ENCODE data around the gene HOOK2. TPM values are rescaled to one million over a fixed set of nuclear protein-coding genes. Genes with fewer than 3 reads are reported as not detected.

HOOK2 gene
- total and polyA plus RNA-seq, 9 of the 15 experiments (the other 6 are each of a cell fraction or from before 2014, with no cell fraction given) = 1.3 to 17.2 (median 9.9) TPM

DNA sequence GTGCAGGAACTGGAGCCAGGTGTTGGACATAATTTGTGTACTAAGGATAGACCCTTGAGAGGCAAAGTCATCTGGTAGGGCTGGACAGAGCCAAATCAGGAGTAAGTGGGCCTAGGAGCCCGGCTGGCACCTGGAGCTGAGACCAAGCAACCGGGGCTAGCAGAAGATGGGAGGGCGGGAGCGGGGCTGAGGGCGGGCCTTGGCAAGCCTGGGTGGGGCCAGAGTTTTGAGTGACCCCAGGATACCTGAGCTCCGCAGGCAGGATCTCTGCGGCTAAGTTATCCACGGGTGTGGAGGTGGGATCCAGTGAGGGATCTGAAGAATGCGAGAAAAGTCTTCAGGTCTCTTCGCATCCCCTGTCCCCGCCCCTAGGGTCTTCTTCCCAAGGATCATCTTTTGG lies 8.2 kb downstream of the HOOK2 start:
- no peaks in the 10 kb centered on the region for H3K9me1 ChIP-seq (ENCODE audit: control insufficient read depth, insufficient read depth, low read length)
- no peaks in the 10 kb centered on the region for H3K9me3 ChIP-seq (replicated peaks; ENCODE audit: control insufficient read depth, insufficient read depth, low read depth, low read length)
- intact Hi-C loops (cut with micrococcal nuclease) = no loop called here
- FAIRE-seq (no peak), ATAC-seq (no peak), DNase-seq (ENCODE audit: extremely low read depth in 1 of 4, low spot score in 3 of 4) (no peak)
- no peaks in the 10 kb centered on the region for H3K27me3 ChIP-seq (ENCODE audit: control insufficient read depth in 2 of 2, insufficient read depth in 2 of 2, low read length in 2 of 2)
- no peaks in the 10 kb centered on the region for H3K79me2 ChIP-seq (ENCODE audit: control insufficient read depth, insufficient read depth, low read length)
- H2AFZ ChIP-seq (ENCODE audit: low read depth, low read length) = no peak overlapping the region
- H3K4me1 ChIP-seq (replicated peaks in 1 of 2; ENCODE audit: control insufficient read depth in 2 of 2, insufficient read depth in 2 of 2, low read length in 2 of 2) = peaks cover 0 to 31% of the 10 kb centered on the region in 2 experiments; a peak in 2 of 5 replicates
- CTCF ChIA-PET (ENCODE audit: low intra/inter-chr PET ratio) = no interaction called here
- BruUV-seq (replicated peaks) = no TSS peak
- H4K20me1 ChIP-seq (replicated peaks; ENCODE audit: control insufficient read depth, insufficient read depth, low read length) = no peaks in the 10 kb centered on the region
- H3K27ac ChIP-seq (ENCODE audit: extremely low read depth, low read depth, low read length) = no peak overlapping the region
- H3K9ac ChIP-seq (ENCODE audit: insufficient read depth in 1 of 2, low read depth in 2 of 2, low read length in 2 of 2) = no peak overlapping the region; a peak in 1 of 4 replicates
- in situ Hi-C loops (cut with MboI) = loop anchor here (5.0 kb wide), 1 partner anchor 80 kb away; no protein-coding TSS in a partner anchor
- peaks cover 6% of the 10 kb centered on the region; the same call in 1 of the 3 replicates for H3K36me3 ChIP-seq (ENCODE audit: control insufficient read depth, insufficient read depth, low read length)
- H3K4me3 ChIP-seq = no peak overlapping the region
- WGBS (ENCODE audit: insufficient coverage, low coverage, missing lambda C conversion rate) = 77% methylated on average over 7 of the region's 11 CpGs
- H3K4me2 ChIP-seq (ENCODE audit: insufficient read depth, low read length) = no peak overlapping the region
- POLR2A ChIA-PET = interaction anchor here (0.5 to 3.9 kb wide), 6 partner anchors 10 to 70 kb away, joined by 3 to 27 read pairs (median 4); partner anchors contain the start of genes JUNB, RNASEH2A and TNPO2
- no peak for TF ChIP-seq TCFL5 (CRISPR knock-in tag; conservative IDR thresholded peaks at IDR 0.05)
- TF ChIP-seq, protein P1, sequence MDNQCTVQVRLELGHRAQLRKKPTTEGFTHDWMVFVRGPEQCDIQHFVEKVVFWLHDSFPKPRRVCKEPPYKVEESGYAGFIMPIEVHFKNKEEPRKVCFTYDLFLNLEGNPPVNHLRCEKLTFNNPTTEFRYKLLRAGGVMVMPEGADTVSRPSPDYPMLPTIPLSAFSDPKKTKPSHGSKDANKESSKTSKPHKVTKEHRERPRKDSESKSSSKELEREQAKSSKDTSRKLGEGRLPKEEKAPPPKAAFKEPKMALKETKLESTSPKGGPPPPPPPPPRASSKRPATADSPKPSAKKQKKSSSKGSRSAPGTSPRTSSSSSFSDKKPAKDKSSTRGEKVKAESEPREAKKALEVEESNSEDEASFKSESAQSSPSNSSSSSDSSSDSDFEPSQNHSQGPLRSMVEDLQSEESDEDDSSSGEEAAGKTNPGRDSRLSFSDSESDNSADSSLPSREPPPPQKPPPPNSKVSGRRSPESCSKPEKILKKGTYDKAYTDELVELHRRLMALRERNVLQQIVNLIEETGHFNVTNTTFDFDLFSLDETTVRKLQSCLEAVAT (IDR thresholded peaks at IDR 0.05) = no peak
- no peak for TF ChIP-seq TAF1 (IDR thresholded peaks at IDR 0.05; ENCODE audit: control insufficient read depth, extremely low read depth, insufficient read depth, low read length, severe bottlenecking)
- TF ChIP-seq, protein P2, sequence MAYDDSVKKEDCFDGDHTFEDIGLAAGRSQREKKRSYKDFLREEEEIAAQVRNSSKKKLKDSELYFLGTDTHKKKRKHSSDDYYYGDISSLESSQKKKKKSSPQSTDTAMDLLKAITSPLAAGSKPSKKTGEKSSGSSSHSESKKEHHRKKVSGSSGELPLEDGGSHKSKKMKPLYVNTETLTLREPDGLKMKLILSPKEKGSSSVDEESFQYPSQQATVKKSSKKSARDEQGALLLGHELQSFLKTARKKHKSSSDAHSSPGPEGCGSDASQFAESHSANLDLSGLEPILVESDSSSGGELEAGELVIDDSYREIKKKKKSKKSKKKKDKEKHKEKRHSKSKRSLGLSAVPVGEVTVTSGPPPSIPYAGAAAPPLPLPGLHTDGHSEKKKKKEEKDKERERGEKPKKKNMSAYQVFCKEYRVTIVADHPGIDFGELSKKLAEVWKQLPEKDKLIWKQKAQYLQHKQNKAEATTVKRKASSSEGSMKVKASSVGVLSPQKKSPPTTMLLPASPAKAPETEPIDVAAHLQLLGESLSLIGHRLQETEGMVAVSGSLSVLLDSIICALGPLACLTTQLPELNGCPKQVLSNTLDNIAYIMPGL (CRISPR knock-in tag; IDR thresholded peaks at IDR 0.05) = no peak
- no peak for TF ChIP-seq RAD51 (IDR thresholded peaks at IDR 0.05; ENCODE audit: borderline replicate concordance, low read depth)
- no peak for TF ChIP-seq CBFA2T3 (IDR thresholded peaks at IDR 0.05)
- no peak for TF ChIP-seq ZNF23 (CRISPR knock-in tag; IDR thresholded peaks at IDR 0.05)
- TF ChIP-seq, protein P3, sequence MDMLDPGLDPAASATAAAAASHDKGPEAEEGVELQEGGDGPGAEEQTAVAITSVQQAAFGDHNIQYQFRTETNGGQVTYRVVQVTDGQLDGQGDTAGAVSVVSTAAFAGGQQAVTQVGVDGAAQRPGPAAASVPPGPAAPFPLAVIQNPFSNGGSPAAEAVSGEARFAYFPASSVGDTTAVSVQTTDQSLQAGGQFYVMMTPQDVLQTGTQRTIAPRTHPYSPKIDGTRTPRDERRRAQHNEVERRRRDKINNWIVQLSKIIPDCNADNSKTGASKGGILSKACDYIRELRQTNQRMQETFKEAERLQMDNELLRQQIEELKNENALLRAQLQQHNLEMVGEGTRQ (CRISPR knock-in tag; IDR thresholded peaks at IDR 0.05) = no peak
- TF ChIP-seq LARP7 (IDR thresholded peaks at IDR 0.05) = no peak
- no peak for TF ChIP-seq VEZF1 (CRISPR knock-in tag; IDR thresholded peaks at IDR 0.05)
- TF ChIP-seq TSC22D4 (tag; IDR thresholded peaks at IDR 0.05) = no peak
- no peak for TF ChIP-seq SAFB2 (IDR thresholded peaks at IDR 0.05; ENCODE audit: borderline replicate concordance, low read depth, low read length, severe bottlenecking)
- TF ChIP-seq NCOA6 (IDR thresholded peaks at IDR 0.05) = no peak
- no peak for TF ChIP-seq ZNF740 (CRISPR knock-in tag; IDR thresholded peaks at IDR 0.05)
- TF ChIP-seq ZNF740 (tag; IDR thresholded peaks at IDR 0.05) = no peak
- TF ChIP-seq TAF15 (IDR thresholded peaks at IDR 0.05; ENCODE audit: low read depth, low read length) = no peak
- no peak for TF ChIP-seq CREM (IDR thresholded peaks at IDR 0.05; ENCODE audit: low read depth)
- no peak for TF ChIP-seq HIVEP1 (CRISPR knock-in tag; IDR thresholded peaks at IDR 0.05)
